Stromal cell of bone marrow (primary cell): ENCODE results near the gene SLC4A4.
"Not testable (repeated sequence)": the region's sequence is repeated elsewhere in the genome, so short reads cannot be mapped to it uniquely, and the experiment has no call there.

Experiments
- DNase-seq: peaks from one replicate; pipeline ENCODE4 v3.0.0-alpha.2; 2012; ENCODE audit warnings: low read depth

Gene SLC4A4

DNA sequence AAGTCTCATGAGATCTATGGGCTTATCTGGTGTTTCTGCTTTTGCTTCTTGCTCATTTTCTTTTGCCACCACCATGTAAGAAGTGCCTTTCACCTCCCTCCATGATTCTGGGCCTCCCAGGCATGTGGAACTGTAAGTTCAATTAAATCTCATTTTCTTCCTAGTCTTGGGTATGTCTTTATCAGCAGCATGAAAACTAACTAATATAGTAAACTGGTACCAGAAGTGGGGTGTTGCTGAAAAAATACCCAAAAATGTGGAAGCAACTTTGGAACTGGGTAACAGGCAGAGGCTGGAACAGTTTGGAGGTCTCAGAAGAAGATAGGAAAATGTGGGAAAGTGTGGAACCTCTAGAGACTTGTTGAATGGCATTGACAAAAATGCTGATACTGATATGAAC, 70.1 kb downstream of the SLC4A4 start:
- not testable (repeated sequence) for DNase-seq

DNA sequence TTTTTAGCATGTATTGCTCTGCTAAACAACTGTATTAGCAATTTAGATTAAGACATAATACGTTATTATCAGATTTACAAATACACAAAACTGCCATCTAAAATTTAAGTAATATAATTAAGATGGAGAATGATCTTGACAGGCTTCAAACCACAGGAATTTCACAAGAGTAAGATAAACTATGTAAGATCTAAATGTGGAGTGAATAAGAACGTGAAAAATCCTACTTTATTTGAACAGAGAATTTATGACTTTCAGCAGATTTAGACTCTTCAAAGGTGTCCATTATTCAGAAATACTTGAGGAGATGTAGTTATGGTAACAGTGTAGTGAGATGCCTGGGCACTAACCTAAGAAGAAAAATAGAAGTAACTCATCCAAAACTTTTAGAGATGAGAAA, 73.2 kb downstream of the SLC4A4 start:
- DNase-seq, result no peak

DNA sequence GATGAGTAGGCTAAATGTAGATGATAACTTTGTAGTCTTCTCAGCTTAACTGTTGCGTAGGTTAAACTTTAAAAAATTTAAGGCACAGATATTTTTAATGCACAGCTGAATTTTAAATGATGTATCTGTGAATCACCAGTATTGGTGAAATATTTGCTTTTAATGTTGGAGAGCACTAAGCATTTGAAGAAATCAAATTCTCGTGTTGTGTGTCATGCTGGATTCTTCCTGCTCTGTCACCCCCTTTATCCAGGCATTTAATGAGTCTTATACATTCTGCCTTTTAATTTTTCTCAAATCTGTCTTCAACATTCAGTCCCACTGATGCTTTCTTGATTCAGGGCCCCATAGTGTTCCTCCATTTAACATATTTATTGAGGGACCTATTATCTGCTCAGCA, 76.7 kb downstream of the SLC4A4 start:
- DNase-seq, result no peak

DNA sequence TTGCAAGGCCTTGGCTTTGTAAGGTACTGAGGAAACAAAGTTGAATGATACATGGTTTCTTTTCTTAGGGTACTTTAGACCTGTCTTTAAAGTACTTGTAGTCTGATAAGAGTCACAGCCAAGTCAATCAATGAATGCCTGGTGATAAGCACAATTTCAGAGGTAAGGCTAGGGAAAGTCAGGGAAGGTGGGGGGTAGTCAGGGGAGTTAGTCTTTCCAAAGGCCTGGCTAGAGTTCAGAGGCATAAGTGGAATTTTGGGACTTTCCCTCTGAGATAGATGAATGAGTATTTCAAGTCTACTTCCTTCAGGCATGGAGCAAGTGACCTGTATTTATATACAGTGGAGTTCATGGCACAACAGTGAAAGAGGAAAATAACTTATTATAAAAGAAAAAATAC, 78.3 kb downstream of the SLC4A4 start:
- DNase-seq, result no peak

DNA sequence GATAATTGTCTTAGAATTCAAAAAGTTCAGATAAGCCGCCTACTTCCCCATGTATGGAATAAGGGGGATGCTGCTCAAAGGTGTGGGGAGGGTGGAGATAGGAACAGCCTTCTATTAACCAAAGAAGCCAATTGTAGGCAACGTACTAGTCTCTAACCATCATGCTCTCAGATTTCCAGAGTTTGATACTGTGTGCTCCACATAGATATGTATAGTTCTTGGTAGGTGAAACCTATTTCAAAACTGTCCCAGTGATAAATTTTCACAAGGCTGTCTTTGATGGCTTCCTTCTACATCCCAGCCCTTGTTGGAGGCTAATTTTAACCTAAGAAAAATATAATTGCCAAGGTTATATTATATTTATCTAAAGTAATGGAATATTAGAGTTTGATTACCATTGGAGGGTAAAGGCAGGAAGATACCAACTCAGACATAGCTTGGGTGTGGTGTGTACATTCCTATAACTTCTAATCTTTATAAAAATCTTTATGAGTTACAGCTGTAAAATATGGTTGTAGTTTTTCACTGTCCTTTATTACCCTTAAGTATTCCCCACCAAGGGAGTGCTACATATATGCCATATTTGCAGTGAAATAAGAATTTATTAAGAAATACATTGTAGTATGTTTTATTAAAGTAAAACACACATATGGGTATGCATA, 87.7 kb downstream of the SLC4A4 start:
- no peak for DNase-seq

DNA sequence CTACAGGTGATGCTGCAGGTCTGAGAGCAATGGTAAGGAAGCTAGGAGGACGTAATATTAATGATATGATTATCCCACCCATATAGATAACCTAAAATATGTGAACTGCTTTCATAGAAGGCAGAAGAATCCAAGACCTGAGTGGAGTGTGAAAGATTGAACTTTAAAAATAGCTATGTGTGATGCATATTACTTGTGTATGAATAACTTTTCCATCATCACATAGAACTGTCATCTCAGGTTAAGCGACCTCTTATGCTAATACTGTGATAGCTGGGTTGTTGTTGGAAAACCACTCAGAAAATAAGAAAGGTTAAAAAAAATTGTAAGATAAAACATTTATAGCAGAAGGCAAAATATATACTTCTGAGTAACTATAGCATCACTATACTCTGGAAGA, 90.3 kb downstream of the SLC4A4 start:
- DNase-seq, result no peak

DNA sequence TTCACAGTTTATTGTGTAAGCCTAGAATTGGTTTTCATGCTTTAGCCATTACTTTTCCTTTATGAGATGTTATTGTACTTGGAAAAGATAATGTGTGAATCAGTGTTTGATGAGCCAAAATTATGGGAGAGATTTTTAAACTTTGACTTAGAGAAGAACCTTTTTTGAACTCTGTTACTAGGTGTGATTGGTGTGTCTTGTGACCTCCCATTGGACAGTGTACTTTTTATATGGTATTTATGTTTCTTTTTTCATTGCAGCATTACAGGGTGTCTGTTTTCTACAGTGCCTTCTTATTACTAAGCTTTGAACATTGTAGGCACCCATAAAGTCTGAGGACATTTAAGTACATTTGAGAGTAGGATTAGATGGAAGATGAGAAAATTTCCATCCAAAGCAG, 91.1 kb downstream of the SLC4A4 start:
- no peak for DNase-seq

DNA sequence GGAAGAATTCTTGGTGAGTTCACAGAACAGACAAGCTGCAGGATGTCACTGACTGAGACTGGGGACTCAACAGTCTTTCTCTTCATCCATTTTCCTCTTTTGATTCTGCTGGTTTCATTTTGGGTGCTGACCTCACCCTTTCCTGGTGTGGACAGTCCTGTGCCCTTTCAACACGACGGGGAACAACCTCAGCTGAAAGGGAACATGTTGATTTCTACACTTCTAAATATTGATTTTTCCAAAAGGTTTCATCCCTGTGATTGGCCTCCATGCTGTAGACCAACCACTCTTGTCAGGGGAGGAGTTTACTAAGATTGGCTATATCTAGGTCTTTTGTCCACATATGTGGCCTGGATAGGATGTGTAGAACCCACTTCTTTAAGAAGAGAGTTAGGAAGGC, 91.8 kb downstream of the SLC4A4 start:
- DNase-seq, result no peak

DNA sequence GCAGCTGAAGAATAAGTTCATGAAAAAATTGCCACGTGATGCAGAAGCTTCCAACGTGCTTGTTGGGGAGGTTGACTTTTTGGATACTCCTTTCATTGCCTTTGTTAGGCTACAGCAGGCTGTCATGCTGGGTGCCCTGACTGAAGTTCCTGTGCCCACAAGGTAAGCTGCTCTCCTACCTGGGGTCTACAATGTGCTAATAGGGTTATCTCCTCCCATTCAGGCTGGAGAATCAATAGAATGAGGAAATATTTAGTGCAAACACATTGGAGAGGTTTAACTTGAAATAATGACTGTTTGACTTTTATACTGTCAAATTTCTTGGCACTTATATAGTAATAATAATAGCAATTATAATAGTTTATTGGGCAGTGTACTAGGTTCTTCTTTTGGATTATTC, 101.8 kb downstream of the SLC4A4 start:
- DNase-seq, result no peak

DNA sequence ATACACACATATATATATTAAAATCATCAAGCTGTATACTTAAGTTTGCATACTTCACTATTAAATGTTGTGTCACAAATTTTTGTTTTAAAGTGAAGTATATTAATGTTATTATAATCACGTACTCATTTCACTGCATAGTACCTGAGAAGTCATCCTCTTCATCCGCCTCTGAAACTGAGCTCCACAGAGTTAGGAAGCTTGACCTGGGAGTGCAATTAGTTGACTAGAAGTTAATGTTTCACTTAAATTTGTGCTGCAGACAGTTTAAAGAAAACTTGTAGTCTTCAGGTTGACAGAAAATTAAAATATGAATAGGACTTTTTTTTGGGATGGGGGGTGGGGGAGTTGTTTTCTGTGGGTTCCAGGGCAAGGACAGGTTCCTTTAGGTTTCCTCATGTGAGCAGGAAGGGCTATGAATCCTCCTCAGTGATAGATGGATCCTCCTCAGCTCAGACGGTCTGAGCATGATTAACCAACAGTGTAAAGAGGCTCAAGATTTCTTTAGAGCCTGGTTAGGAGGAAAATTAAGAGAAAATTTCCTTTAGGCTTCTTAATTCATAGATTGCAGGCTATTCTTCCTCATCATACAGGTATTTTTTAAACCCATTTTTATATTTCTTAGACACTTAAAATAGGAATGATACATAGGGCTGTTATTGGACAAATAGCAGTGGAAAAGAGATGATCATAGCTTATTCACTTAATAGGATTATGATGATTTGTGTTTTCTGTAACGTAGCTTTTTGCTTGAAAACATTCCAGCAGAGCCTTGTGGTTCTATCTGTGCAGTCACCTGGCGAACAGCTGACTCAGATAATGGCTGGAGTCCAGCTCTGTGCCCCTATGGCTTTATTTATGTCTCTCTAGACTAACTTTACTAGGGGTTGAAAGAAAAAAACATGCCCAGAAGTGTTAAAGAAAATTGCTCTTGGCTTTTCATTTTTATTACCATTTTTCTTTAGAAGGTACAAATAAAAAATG, 102.7 kb downstream of the SLC4A4 start:
- no peak for DNase-seq

DNA sequence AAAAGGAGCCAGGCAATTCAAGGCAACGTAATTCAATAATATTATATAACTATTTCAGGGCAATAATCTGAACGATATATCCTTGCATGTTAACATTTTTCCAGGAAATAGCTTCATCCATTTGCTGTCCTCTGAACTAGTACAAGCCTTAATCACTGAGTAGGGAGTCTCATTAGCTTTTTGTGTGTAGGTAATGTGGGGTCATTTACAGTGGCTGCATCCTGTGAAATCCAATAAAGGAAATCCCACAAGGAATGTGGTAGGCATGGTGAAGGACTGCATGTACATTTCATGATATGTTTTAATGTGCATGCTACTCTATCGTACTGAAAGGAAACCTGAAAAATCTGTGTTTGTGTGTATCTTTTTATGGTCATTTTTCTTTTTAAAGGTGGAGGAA, 103.5 kb downstream of the SLC4A4 start:
- no peak for DNase-seq

DNA sequence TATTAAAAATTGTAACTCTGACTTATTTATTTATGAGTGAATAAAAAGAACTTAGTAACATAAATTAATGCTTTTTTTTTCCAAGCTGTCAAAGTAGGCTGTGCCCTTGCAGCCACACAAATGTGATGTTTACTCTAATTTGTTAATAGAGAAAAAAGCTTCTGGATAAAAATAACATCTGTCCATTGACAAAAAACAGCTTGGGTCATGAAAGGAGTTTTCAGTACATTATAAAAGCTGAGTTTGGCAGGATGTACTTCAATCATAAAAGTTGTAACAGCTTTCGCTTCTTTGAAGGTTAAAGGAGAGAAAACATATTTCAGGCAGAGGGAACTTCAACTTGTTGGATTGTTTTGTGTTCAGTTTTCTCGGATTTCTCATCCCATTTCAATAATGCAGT, 105.6 kb downstream of the SLC4A4 start:
- DNase-seq, result no peak

DNA sequence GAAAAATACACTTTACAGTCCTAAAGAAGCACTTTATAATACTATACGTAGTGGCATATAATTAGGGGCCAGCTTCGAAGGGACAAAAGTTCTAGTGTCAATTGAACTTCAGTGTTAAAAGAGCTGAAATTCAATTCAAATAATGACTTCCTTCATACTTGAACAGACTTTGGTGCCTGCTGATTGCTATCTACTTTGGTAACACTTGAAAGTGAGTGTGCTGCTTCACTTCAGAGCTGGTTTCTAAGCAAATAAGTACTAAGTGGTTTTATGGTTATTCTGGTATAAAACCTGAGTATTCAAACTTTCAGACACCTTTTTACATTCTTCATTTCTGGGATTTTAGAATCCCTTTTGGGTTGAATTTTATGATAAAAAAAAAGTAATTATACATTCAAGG, 107.0 kb downstream of the SLC4A4 start:
- no peak for DNase-seq

DNA sequence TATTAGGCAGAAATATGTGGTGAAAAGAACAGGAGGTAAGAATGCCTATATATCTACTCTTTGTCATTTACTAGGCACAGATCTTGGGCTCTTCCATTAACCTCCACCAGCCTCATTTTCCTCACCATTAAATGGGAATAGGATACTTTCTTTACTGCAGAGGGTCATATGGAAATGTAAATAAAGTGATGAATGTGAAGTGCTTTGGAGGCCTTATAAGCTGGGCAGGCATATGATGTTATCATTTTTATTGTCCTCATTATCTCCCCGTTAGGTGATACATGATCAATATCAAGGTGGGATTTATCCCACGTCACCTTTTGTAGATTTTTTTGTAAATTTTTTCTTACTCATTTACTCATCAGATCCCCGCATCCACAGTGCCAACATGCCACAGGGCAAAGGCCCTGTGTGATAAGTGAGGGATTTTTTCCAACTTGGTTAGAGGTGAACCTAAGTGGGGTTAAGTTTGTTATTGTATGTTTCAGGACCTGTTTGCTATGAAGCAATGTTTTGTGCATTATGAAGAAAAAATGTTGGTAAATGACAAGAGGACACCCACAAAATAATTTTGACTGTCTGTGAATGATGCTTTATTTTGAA, 107.8 kb downstream of the SLC4A4 start:
- no peak for DNase-seq

DNA sequence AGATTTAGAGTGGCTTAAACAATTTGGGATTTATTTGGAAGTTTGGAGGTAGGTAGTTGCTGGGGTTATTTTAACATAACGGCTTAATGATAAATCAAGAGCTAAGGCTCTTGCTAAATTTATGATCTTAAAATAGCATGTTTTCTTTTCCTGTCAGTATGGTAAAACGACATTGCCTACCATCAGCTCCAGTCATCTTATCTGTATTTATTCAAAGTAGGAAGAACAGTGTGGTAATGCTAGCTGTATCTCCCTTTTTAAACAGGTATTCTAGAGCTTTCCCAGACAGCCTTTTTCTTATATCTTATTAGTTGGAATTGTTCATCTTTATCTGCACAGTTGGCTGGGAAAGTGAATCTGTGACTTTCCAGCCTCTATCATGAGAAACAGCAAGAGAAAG, 110.2 kb downstream of the SLC4A4 start:
- DNase-seq, result no peak

DNA sequence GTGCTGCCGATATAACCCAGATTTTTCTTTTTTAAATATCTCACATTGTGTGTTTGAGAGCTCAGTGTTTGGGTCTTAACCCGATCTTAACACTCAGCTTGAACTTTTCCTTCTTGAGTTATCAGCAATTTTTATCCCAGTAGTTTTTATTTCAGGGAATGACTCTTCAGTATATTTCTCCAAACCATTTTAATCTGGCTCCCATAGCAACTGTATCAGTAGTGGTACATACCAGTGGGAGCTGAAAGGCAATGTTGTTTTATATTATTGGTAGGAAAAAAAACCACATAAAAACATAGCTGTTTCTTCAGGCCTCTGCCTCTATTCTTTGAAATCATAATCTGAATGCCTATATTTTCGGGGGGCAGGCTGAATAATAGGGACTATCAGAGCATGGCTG, 111.1 kb downstream of the SLC4A4 start:
- no peak for DNase-seq

DNA sequence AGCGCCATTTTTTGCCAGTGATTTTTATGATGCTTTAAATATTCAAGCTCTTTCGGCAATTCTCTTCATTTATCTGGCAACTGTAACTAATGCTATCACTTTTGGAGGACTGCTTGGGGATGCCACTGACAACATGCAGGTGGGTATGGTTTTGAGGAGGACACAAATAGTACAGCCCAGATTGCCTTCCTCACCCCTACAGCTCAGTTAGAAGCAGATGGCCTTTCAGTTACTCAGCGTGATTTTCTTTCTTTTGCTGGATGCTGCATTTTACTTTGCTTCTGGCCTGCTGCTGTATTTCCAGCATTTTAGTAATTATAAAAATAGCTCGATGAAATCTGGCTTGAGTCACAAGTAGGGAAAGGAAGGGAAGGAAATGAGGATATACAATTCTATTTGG, 114.7 kb downstream of the SLC4A4 start:
- no peak for DNase-seq

DNA sequence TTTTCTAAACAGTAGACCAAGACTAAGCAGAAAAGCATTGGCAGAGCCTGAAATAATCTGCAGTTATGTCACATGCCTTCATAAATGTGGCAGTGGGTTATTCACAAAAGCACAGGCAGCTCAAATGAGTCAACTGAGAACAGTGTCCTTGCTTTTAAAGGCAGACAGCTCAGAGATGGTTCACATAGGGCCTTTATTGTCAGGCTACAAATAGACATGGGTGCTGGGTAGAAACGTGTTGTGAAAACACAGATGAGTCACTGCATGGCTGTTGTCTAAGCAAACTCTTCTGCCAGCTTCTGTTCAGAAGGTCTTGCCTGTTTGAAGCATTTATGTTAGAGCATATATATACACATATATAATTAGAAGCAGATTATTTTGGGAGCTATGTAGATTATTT, 118.0 kb downstream of the SLC4A4 start:
- DNase-seq, result peak; percentile 79

DNA sequence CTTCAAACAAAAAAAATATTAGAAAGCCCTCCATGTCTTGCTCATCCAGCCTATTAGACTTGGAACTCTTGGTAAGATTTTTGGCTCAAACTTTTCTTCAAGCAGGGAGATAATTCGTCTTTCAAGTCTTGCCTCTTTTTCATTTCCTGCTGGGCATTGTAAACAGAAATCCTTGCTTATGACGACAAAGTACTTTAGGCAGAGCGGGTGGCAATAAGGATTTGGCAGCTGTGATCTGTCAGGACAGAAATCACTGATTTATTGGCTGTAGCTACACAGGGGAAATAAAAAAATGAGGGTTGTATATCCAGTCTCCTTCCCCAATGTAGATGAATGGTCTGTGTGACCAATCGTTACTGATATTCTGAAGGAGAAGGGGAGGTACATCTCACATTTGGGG, 121.6 kb downstream of the SLC4A4 start:
- no peak for DNase-seq

DNA sequence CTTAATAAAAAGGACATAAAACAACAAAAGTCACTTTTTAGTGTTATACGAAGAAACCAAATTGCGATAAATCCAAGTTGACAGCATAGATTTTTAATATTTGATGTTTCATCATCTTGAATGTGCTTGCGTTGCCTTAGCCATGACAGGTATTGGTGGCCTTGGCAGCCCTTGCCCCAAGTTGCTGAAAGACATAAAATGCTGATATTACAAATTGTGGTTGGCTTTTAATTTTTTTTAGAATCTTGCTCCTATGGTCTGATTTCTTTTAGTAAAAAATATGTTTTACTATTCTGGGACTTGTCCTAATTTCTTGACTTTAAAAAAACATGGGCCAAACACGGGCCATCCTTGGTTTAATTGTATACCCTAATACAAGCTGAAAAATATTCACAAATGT, 122.6 kb downstream of the SLC4A4 start:
- no peak for DNase-seq

DNA sequence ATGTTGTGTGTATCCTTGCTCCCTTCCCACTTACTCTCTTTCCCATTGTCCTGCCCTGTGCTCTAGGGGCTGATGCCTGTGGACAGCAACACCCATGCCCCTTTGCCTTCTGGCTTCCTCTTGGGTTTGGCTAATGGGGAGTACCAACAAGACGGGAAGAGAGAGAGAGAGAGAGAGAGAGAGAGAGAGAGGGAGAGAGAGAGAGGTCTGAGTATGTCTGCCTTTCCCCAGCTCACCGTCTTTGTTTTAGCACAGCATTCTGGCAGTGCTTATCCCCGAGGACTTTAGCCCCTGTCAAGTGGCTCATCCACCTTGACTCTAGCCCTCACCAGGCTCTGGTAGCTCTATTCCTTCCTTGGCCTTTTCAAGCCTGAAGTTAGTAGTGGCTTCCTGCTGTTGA, 128.0 kb downstream of the SLC4A4 start:
- DNase-seq, result no peak

DNA sequence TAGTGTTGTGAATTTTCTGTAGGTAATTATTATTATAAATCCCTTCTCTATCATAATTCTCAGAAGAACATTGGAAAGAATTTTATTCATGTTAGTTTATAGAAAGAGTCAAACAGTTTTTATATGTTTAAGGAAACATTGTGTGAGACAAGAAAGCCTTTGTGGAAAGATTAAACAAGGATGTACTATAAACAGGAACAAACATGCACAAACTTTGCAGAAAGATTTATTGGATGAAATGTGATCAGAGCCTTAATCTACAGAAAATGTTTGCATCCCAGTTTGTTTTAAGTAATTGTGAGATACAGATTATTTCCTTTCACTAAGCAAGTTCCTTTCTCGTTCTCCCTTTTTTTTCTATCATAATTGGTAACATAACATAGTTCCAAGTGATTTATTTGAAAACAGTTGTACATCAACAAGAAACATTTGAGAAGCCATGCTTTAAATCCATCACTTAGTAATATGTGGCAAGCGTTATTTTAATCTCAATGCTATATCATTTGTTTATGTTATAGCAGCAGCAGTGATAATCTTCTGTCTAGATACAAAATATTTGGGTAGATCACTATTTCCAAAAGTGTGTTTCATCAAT, 129.4 kb downstream of the SLC4A4 start:
- no peak for DNase-seq

DNA sequence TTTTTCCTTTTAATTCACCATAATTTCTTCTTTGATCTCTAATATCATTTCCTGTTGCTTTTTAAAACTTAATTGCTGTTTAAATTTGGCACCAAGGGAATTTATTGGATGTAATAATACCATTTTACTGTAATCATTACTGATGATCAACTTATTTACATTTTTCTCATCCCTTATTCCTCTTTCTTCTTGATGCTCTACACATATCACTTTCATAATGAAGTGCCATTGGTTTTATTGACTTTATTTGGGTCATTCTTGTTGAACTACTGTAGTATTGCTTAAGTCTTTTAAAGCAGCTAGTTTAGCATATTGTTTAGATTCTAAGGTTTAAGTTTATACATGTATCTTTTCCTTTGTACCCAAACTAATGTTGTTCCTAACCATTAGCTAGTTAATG, 130.7 kb downstream of the SLC4A4 start:
- no peak for DNase-seq
